GM20000 (cell line): ENCODE results near the gene ARHGAP24.

ENCODE experiments used
- DNase-seq: peaks from one replicate; pipeline ENCODE4 v3.0.0; 2012; ENCODE audit warnings: low spot score
- CTCF ChIP-seq: IDR thresholded peaks from 2 replicates; pipeline ENCODE4 v1.5.1; 2012; ENCODE audit warnings: mild to moderate bottlenecking, control low read depth; ENCODE audit errors: extremely low read depth, missing control alignments

Gene ARHGAP24

GRCh38 chr4:85790582-85790981 is 315.6 kb downstream of the ARHGAP24 start:
- no peak for TF ChIP-seq CTCF
- no peak for DNase-seq

GRCh38 chr4:85792376-85793232 is 317.7 kb downstream of the ARHGAP24 start:
- DNase-seq, result no peak
- TF ChIP-seq CTCF, result no peak

DNA sequence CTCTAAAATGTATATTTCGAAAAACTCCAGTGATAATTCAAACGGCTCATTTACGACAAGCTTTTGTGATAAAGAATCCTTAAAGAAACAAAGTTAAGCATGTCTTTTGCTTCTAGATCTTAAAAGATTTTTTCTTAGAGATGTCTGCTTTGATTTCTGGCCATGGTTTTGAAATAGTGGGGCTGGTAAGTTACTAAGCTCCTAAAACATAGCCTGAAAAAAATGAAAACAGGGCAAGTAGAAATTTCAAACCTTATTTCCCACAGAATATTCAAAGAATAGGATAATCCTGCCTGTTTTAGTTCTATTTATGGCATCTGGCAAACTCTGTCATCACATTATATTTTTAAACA is 318.3 kb downstream of the ARHGAP24 start:
- DNase-seq, result no peak
- no peak for TF ChIP-seq CTCF

- no peak for TF ChIP-seq CTCF
- DNase-seq, result no peak
These were observed 323.2 kb downstream of the ARHGAP24 start for GRCh38 chr4:85798012-85798770.

- TF ChIP-seq CTCF, result no peak
- DNase-seq, result no peak
These were observed 328.9 kb downstream of the ARHGAP24 start for GRCh38 chr4:85803856-85804255.

- no peak for DNase-seq
- no peak for TF ChIP-seq CTCF
These were observed 330.9 kb downstream of the ARHGAP24 start for GRCh38 chr4:85805891-85806290.

- no peak for DNase-seq
- TF ChIP-seq CTCF, result no peak
These were observed 331.4 kb downstream of the ARHGAP24 start for GRCh38 chr4:85806334-85806733.
